ENCODE measurements around the gene MYL4.
"Not testable (repeated sequence)": the region's sequence is repeated elsewhere in the genome, so short reads cannot be mapped to it uniquely, and the experiment has no call there.

Gene MYL4

GRCh38 chr17:47244697-47245096 is 35.5 kb downstream of the MYL4 start:
- no peak for DNase-seq

- DNase-seq, result no peak
Observed at GRCh38 chr17:47246120-47246519, 37.0 kb downstream of the MYL4 start.

GRCh38 chr17:47250855-47251254 is 41.7 kb downstream of the MYL4 start:
- no peak for DNase-seq

GRCh38 chr17:47251421-47251940 is 42.3 kb downstream of the MYL4 start:
- no peak for DNase-seq

GRCh38 chr17:47252209-47252608 is 43.1 kb downstream of the MYL4 start:
- no peak for DNase-seq

- DNase-seq, result no peak
Observed at GRCh38 chr17:47252766-47253512, 43.8 kb downstream of the MYL4 start.

GRCh38 chr17:47253541-47254402 is 44.6 kb downstream of the MYL4 start, which contains the start of gene ITGB3:
Gene ITGB3 (plus strand): TSS chr17:47253827. CDS start chr17:47253862, 35 bp downstream.
- peak; percentile 7 for DNase-seq

- DNase-seq, result no peak
Observed at GRCh38 chr17:47254403-47254943, 45.3 kb downstream of the MYL4 start.

GRCh38 chr17:47257651-47258339 is 48.6 kb downstream of the MYL4 start:
- DNase-seq, result no peak

- no peak for DNase-seq
Observed at GRCh38 chr17:47262586-47262985, 53.4 kb downstream of the MYL4 start.

GRCh38 chr17:47264166-47264565 is 55.0 kb downstream of the MYL4 start:
- no peak for DNase-seq

- no peak for DNase-seq
Observed at GRCh38 chr17:47265983-47266541, 56.9 kb downstream of the MYL4 start.

GRCh38 chr17:47266782-47267181 is 57.6 kb downstream of the MYL4 start:
- no peak for DNase-seq

GRCh38 chr17:47267354-47267828 is 58.2 kb downstream of the MYL4 start:
- no peak for DNase-seq

GRCh38 chr17:47268964-47269363 is 59.8 kb downstream of the MYL4 start:
- DNase-seq, result not testable (repeated sequence)

- not testable (repeated sequence) for DNase-seq
Observed at GRCh38 chr17:47269561-47270280, 60.6 kb downstream of the MYL4 start.

- no peak for DNase-seq
Observed at GRCh38 chr17:47270946-47271705, 62.0 kb downstream of the MYL4 start.

GRCh38 chr17:47272491-47272890 is 63.3 kb downstream of the MYL4 start:
- DNase-seq, result no peak

GRCh38 chr17:47273245-47273644 is 64.1 kb downstream of the MYL4 start:
- DNase-seq, result no peak
